ENCODE data around the gene PBX3.

Gene PBX3

GRCh38 chr9:125977223-125977622, 230.1 kb downstream of the PBX3 start:
- no peak for DNase-seq (ENCODE audit: low read depth in 2 of 2)

- no peak for DNase-seq (ENCODE audit: low read depth in 2 of 2)
These were observed 232.2 kb downstream of the PBX3 start for GRCh38 chr9:125979383-125979782.

GRCh38 chr9:125982798-125983406, 235.7 kb downstream of the PBX3 start:
- DNase-seq (ENCODE audit: low read depth in 2 of 2), result no peak

GRCh38 chr9:125983681-125984080, 236.5 kb downstream of the PBX3 start:
- DNase-seq (ENCODE audit: low read depth in 2 of 2), result no peak

- DNase-seq (ENCODE audit: low read depth in 2 of 2), result no peak
These were observed 237.3 kb downstream of the PBX3 start for GRCh38 chr9:125984461-125984860.

GRCh38 chr9:125985142-125985997, 238.2 kb downstream of the PBX3 start:
- no peak for DNase-seq (ENCODE audit: low read depth in 2 of 2)

- DNase-seq (ENCODE audit: low read depth in 2 of 2), result no peak
These were observed 239.0 kb downstream of the PBX3 start for GRCh38 chr9:125985998-125986655.

- no peak for DNase-seq (ENCODE audit: low read depth in 2 of 2)
These were observed 239.8 kb downstream of the PBX3 start for GRCh38 chr9:125986966-125987365.

- no peak for DNase-seq (ENCODE audit: low read depth in 2 of 2)
These were observed 240.2 kb downstream of the PBX3 start for GRCh38 chr9:125987420-125987819.

GRCh38 chr9:125988479-125989050, 241.4 kb downstream of the PBX3 start:
- DNase-seq (ENCODE audit: low read depth in 2 of 2), result no peak

- no peak for DNase-seq (ENCODE audit: low read depth in 2 of 2)
These were observed 241.9 kb downstream of the PBX3 start for GRCh38 chr9:125989090-125989501.

- DNase-seq (ENCODE audit: low read depth in 2 of 2), result no peak
These were observed 242.5 kb downstream of the PBX3 start for GRCh38 chr9:125989524-125990180.

- no peak for DNase-seq (ENCODE audit: low read depth in 2 of 2)
These were observed 243.1 kb downstream of the PBX3 start for GRCh38 chr9:125990186-125990792.

- DNase-seq (ENCODE audit: low read depth in 2 of 2), result no peak
These were observed 243.6 kb downstream of the PBX3 start for GRCh38 chr9:125990793-125991220.

GRCh38 chr9:125991886-125992529, 244.8 kb downstream of the PBX3 start:
- DNase-seq (ENCODE audit: low read depth in 2 of 2), result no peak

GRCh38 chr9:125992557-125992956, 245.4 kb downstream of the PBX3 start:
- DNase-seq (ENCODE audit: low read depth in 2 of 2), result no peak

GRCh38 chr9:125993466-125993865, 246.3 kb downstream of the PBX3 start:
- no peak for DNase-seq (ENCODE audit: low read depth in 2 of 2)

GRCh38 chr9:125994066-125994943, 247.1 kb downstream of the PBX3 start:
- DNase-seq (ENCODE audit: low read depth in 2 of 2), result no peak

- no peak for DNase-seq (ENCODE audit: low read depth in 2 of 2)
These were observed 247.8 kb downstream of the PBX3 start for GRCh38 chr9:125995006-125995405.

- no peak for DNase-seq (ENCODE audit: low read depth in 2 of 2)
These were observed 248.5 kb downstream of the PBX3 start for GRCh38 chr9:125995706-125996105.

Data from stimulated activated CD4-positive, alpha-beta T cell treated with anti-CD3 and anti-CD28 coated beads, Interleukin-15, amount 100 ng/mL, for 48 hours (primary cell).